PFSK-1 (cell line): ENCODE measurements around the gene CYP2F1.

Experiments used
- POLR2AphosphoS5 ChIP-seq: IDR thresholded peaks from 2 replicates; pipeline ENCODE4 v1.6.1; 2012; ENCODE audit warnings: low read depth, mild to moderate bottlenecking, control low read depth, low read length, moderate library complexity
- TAF1 ChIP-seq: IDR thresholded peaks from 2 replicates; pipeline ENCODE4 v1.6.1; 2012; ENCODE audit warnings: low read length, control low read depth, borderline replicate concordance; ENCODE audit not compliant: insufficient read depth

DNA sequence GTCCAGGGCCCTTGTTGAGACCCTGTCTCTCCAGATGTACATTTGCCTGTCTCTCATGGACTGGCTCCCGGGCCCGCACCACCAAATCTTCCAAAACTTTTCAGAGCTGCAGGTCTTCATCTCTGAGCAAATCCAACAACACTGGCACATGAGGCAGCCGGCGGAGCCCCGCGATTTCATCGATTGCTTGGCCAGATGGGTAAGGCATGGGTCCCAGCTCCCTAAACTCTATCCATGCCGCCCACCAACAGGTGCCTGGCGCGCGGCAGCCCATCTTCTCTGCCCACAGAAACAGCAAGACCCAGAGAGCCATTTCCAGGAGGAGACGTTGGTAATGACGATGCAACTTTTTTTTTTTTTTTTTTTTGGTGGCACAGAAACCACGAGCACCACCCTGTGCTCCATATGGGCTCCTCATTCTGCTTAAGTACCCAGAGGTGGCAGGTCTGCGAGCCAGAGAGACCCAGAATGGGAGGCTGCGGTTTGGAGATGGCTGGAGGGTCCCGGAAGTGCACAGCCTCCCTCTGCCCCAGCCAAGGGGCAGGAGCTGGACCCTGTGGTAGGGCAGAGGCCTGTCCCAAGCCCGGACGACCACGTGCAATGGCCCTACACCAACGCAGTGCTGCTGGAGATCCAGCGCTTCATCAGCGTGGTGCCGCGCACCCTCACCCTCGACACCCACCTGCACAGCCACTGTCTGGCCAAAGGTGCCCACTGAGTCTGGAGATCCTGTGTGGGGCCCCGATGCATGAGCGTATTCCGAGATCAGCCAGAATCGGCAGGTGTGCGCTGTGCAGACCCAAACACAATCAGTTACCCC, 22.6 kb downstream of the CYP2F1 start:
- TF ChIP-seq POLR2AphosphoS5: no peak
- no peak for TF ChIP-seq TAF1
